UCSD-AML1 (cell line): ENCODE results near the gene MYOZ3.

Experiments
- DNase-seq: peaks from one replicate; lab custom pipeline; 2025; ENCODE audit not compliant: unreplicated experiment; lab: John Stamatoyannopoulos, UW

The MYOZ3 gene

GRCh38 chr5:150700246-150700593, 39.2 kb downstream of the MYOZ3 start:
- no peak for DNase-seq

- peak; percentile 92 for DNase-seq
Observed at GRCh38 chr5:150700594-150701377, 39.7 kb downstream of the MYOZ3 start, which contains the start of gene RBM22. TSS of gene RBM22 (minus strand) at chr5:150701062. CDS start at chr5:150700985, 77 bp downstream.

GRCh38 chr5:150703762-150704161, 42.7 kb downstream of the MYOZ3 start:
- no peak for DNase-seq

GRCh38 chr5:150706776-150707390, 45.8 kb downstream of the MYOZ3 start:
- DNase-seq: no peak

GRCh38 chr5:150710165-150710564, 49.1 kb downstream of the MYOZ3 start:
- DNase-seq: no peak

GRCh38 chr5:150723845-150724244, 62.8 kb downstream of the MYOZ3 start:
- no peak for DNase-seq
